ENCODE data around the gene FAM120B. TPM values are rescaled to one million over a fixed set of nuclear protein-coding genes. Genes with fewer than 3 reads are reported as not detected.

FAM120B gene
- total RNA-seq, 1 experiment from 2014 or later, result 11.1 TPM

GRCh38 chr6:170283212-170284081 is 23.1 kb upstream of the FAM120B start:
- DNase-seq (ENCODE audit: low read depth, low spot score), result no peak
- in situ Hi-C loops (cut with HindIII; ENCODE audit: low pct_unique_long_range_greater_than_20kb, low sequenced_read_pairs), result no loop called here

GRCh38 chr6:170284126-170284773 is 22.3 kb upstream of the FAM120B start:
- in situ Hi-C loops (cut with HindIII; ENCODE audit: low pct_unique_long_range_greater_than_20kb, low sequenced_read_pairs), result no loop called here

GRCh38 chr6:170284866-170285469 is 21.6 kb upstream of the FAM120B start:
- in situ Hi-C loops (cut with HindIII; ENCODE audit: low pct_unique_long_range_greater_than_20kb, low sequenced_read_pairs), result no loop called here
- DNase-seq (ENCODE audit: low read depth, low spot score), result no peak

More at GRCh38 chr6:170284126-170284773, 22.3 kb upstream of the FAM120B start:
- DNase-seq (ENCODE audit: low read depth, low spot score), result no peak

- in situ Hi-C loops (cut with HindIII; ENCODE audit: low pct_unique_long_range_greater_than_20kb, low sequenced_read_pairs), result no loop called here
- DNase-seq (ENCODE audit: low read depth, low spot score), result no peak
These were observed 21.1 kb upstream of the FAM120B start for GRCh38 chr6:170285482-170285881.

DNA sequence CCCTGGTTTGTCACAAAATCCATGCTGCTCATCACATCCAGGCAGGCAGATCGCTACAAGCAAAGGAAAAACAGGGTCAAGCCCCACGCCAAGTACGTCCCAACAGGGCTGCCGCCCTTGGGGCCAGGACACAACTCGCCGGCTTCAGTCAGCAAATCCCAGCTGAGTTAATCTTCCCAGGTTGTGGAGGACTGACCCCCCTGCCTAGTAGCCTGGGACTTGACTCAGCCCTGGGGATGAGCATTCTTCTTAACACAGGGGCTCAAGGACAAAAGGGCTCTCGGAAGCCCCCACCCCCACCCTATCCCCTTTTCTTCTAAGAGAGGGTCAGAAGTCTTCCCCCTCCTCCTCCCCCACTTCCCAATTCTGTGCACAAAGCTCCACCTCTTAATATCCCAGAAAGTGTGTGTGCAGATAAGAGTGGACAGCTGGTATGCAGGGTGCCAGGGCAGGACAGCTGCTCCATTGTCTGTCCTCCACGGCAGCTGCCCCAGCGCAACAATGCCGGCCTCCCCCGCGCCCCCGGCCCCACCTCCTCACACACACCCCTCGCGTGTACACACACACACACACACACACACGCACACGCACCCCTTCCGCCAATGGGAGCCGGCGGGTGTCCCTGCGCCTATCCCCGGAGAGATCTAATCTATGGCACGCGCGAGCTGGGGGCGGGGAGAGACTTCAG is 20.2 kb upstream of the FAM120B start:
- in situ Hi-C loops (cut with HindIII; ENCODE audit: low pct_unique_long_range_greater_than_20kb, low sequenced_read_pairs), result no loop called here
- DNase-seq (ENCODE audit: low read depth, low spot score), result no peak

- DNase-seq (ENCODE audit: low read depth, low spot score), result no peak
- in situ Hi-C loops (cut with HindIII; ENCODE audit: low pct_unique_long_range_greater_than_20kb, low sequenced_read_pairs), result no loop called here
These were observed 19.7 kb upstream of the FAM120B start for GRCh38 chr6:170286934-170287265.

DNA sequence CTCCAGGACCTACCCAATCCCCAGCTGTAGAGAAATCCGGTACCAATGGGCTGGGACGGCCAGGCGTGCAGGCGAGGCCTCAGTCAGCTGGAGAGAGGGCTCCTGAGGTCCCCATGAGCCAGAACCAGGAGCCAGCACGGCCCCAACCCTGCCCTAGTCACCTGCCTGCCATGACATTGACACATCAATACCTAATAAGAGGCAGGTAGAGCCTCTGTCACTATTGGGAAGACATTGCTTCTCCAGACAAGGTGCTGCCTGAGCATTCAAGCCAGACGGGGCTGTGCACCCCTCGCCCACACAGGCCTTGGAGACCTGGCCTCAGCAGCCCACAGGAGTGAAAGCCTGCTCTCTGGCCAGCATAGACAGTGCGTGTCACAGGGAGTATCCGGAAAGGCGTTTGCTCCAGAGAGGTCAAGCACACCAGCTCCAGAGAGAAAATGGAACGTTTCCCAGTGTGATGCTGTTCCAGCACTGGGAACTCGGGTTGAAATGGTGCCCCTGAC is 19.1 kb upstream of the FAM120B start:
- no peak for DNase-seq (ENCODE audit: low read depth, low spot score)
- in situ Hi-C loops (cut with HindIII; ENCODE audit: low pct_unique_long_range_greater_than_20kb, low sequenced_read_pairs), result no loop called here

DNA sequence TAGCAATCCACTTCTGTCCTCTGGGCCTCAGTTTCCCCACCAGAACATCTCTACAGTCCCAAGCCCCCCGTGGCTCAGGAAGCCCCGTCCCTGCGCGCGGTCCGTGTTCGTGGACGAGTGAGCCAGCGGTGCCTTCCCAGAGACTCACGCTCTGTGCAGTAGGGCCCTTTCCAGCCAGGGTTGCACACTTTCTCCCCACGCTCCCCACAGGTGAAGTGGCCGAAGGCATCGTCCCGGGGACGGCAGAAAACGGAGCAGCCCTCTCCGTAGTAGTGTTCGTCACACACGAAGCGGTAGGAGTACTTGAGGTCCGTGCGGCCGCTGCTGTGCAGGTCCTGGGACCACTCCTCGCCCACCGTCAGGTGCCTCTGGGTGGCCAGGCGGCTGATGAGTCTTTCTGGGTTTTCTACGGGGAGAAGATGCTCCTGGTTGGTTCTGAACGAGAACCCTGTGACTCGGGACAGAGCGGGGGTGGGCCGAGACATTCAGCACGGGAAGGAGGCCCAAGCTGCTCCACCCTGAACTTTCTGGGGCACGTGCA is 18.4 kb upstream of the FAM120B start:
- no peak for DNase-seq (ENCODE audit: low read depth, low spot score)
- in situ Hi-C loops (cut with HindIII; ENCODE audit: low pct_unique_long_range_greater_than_20kb, low sequenced_read_pairs), result no loop called here

DNA sequence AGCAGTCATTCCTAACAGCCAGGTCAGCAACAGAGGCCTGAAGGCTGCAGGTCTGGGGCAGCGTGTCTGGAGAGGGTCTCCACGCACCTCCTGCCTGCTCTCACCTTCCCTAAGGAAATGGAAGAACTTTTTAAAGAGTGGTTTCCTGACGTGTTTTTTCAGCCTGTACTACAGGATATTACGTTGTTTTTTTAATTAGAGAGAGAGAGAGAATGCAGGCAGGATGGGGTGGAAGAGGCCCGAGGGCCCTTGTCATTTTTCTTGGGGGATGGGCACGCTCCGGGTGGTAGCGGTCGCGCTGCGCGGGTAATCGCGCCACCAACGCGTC is 17.7 kb upstream of the FAM120B start:
- no peak for DNase-seq (ENCODE audit: low read depth, low spot score)
- in situ Hi-C loops (cut with HindIII; ENCODE audit: low pct_unique_long_range_greater_than_20kb, low sequenced_read_pairs), result no loop called here

DNA sequence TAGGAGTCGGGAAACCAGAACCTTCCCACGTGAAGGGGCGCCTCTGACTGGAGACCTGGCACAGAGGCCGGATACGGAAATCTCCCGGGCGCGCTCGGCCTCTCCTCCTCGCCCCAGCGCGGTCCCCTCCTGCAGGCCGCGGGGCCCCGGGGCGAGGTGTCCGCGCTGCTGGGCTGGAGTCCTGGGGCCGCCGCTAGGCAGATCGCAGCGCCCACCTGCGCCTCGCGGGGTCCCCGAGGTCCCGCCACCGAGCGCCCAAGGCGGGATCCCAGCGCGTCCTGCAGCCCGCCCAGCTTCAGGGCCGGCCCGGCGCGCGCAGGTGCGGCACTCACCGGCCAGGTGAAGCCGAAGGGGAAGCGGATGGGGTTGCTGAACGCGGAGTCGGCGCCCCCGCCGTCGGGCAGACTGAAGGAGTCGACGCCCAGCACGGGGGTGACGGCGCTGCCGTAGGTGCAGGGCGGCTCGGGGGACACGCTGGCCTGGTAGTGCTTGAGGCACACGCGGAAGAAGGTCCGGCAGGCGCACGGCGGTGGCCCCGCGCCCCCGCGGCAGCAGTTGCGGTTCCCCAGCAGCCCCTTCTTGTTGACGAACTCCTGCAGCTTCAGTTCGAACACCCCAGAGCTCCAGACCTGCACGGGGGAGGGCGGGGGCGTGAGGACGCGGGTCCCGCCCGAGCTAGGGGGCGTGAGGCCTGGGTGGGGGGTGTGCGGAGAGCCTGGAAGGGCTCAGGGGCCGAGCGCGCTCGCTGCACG is 17.2 kb upstream of the FAM120B start:
- in situ Hi-C loops (cut with HindIII; ENCODE audit: low pct_unique_long_range_greater_than_20kb, low sequenced_read_pairs), result no loop called here
- DNase-seq (ENCODE audit: low read depth, low spot score), result no peak

DNA sequence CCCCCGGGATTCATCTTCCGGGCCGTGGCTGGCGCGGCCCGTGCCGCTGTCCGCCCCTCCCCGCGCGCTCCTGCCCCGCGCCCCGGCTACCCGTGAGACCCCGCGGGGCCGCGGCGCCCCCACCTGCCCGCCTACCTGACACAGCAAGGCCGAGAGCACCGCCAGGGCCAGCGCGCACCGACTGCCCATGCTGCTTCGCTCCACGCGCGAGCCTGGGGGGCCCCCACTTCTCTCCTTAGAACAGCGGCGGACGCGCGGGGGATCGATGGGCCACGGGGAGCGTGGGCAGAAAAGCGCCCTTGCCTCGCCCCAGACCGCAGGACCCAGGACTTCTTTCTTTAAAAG is 16.6 kb upstream of the FAM120B start:
- no peak for DNase-seq (ENCODE audit: low read depth, low spot score)
- in situ Hi-C loops (cut with HindIII; ENCODE audit: low pct_unique_long_range_greater_than_20kb, low sequenced_read_pairs), result no loop called here

DNA sequence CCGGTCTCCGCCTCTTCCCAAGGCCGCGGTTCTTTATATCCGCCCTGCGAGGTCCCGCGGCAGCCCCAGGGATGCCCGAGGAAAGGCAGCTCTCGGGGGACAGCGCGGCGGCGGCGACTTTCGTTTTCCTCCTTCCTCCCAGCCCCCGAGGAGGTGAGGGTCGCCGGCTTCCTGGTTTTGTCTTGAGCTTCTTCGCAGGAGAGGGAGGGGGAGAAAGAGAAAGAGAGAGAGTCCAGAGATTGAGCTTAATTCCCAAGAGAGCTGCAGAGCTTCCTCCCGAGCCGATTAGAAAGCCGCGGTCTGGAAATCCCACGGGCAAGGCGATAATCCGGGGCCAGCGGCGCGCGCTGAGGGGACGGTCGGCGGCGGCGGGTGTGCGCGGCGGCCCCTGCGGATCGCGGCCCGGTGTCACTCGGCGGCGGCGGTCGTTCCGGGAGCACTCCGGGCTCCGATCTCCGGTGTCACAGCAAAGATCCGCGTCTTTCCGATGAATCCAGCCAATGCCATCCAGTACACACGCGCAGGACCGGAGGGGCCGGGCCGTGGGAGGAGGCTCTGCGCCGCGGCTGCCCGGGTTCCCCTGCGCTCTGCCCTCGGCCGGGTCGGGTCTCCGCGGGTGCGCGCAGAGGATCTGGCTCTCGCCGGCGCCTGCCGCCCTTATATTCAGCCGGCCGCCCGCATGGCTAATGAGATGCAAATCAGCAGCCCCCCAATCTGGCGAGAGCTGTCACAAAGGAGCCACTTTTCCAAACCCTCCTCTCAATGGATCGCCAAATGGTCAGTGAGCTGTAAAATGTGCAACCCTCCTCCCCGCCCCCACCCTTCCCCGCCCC is 16.0 kb upstream of the FAM120B start, which contains the start of gene DLL1:
Gene DLL1, minus strand, starts transcription at position 783 of the 833 bp plus-strand sequence. CDS start 939 bp downstream, outside the sequence.
- peak; percentile 15 for DNase-seq (ENCODE audit: low read depth, low spot score)
- in situ Hi-C loops (cut with HindIII; ENCODE audit: low pct_unique_long_range_greater_than_20kb, low sequenced_read_pairs), result no loop called here

DNA sequence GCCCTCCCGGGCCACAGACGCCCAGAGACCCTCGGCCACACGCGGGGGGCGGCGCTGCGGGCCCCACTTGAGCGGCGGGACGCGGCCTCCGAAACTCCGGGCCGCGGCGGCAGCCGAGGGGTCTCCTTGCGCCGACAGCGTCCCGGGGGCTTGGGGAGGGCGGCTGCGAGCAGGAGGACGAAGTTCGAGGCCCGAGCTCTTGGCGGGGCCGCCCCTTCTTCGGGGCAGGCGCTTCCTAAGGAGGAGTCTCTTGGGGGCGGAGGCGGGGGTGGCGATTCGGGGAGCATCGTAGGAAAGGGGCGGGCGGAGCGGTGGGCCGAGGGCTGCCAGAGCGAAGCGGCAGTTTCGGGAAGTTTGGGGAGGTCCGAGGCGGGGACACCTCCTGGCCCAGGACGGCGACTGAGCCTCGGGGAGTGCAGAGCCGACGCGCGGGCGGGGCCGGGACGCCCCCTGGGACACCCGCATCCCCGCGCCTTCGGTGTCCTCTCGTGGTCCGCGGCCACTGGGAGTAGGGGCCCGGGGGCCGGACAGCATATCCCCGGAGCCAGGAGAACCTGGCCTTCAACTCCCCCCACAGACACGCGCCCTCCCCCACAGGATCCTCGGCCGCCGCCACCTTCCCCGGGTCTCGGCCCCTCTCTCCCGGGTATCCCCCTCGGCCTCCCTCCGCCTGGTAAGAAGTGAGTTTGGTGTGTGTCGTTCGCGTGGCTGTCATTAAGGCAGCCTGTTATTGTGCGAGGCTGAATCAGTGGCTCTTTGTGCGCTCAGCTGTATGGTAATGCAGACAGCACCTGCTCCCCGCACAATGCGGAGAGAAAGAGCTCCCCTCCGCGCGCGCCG is 15.1 kb upstream of the FAM120B start:
- in situ Hi-C loops (cut with HindIII; ENCODE audit: low pct_unique_long_range_greater_than_20kb, low sequenced_read_pairs), result no loop called here
- no peak for DNase-seq (ENCODE audit: low read depth, low spot score)

GRCh38 chr6:170292111-170292406 is 14.5 kb upstream of the FAM120B start:
- DNase-seq (ENCODE audit: low read depth, low spot score), result no peak
- in situ Hi-C loops (cut with HindIII; ENCODE audit: low pct_unique_long_range_greater_than_20kb, low sequenced_read_pairs), result no loop called here

- peak; percentile 30 for DNase-seq (ENCODE audit: low read depth, low spot score)
- in situ Hi-C loops (cut with HindIII; ENCODE audit: low pct_unique_long_range_greater_than_20kb, low sequenced_read_pairs), result no loop called here
These were observed 14.0 kb upstream of the FAM120B start for GRCh38 chr6:170292407-170293158.

All from SK-MEL-5 (cell line).